Measurements from ENCODE around the gene SLC10A7.

GRCh38 chr4:146442801-146443200 lies 78.9 kb downstream of the SLC10A7 start:
- TF ChIP-seq CTCF (IDR thresholded peaks at IDR 0.05; ENCODE audit: low read depth, low read length) (no peak), POLR2A (IDR thresholded peaks at IDR 0.05; ENCODE audit: extremely low read depth, insufficient read length) (no peak)
